ENCODE measurements around the gene CDH2.

- no peak for TF ChIP-seq POLR2A (IDR thresholded peaks at IDR 0.05)
- TF ChIP-seq POLR2AphosphoS5 (IDR thresholded peaks at IDR 0.05): no peak
- TF ChIP-seq CTCF (IDR thresholded peaks at IDR 0.05): no peak
- TF ChIP-seq EP300 (IDR thresholded peaks at IDR 0.05; ENCODE audit: low read depth): no peak
Measured at GRCh38 chr18:27942706-27943105, 234.2 kb downstream of the CDH2 start.

Data from transverse colon (tissue), 4 donors.